ENCODE results near the gene CCDC174. TPM values are rescaled to one million over a fixed set of nuclear protein-coding genes. Genes with fewer than 3 reads are reported as not detected.

The CCDC174 gene
- total and polyA plus RNA-seq, 2 donors (not counting 3 experiments of a cell fraction or from before 2014, with no cell fraction given): 4.7 to 16.6 TPM

DNA sequence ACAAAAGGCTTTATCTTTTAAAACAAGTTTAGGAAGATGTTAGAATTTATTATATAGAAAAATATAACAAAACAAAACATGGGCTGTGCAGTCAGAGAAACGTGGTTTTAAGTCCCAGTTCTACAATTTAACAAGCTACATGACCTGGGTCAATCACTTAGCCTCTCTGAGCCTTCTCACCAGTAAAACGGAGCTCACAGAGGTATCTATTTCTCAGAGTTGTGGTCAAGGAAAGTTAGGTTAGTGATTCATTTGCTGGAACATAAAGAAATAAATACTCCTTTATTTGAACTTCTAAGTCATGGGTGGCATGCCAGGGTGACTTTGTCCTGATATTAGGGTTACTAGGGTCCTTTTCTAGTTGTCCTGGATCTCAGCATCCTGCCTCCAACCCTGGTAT lies 10.8 kb upstream of the CCDC174 start:
- dilution Hi-C loops (cut with MboI; ENCODE audit: extremely low pct_ligation_motif_present, low sequenced_read_pairs): no loop called here
- FAIRE-seq: no peak
- ChIA-PET CTCF (no interaction called here), POLR2A (no interaction called here)
- no peaks in the 10 kb centered on the region for H3K9me1 ChIP-seq (replicated peaks; ENCODE audit: control insufficient read depth, extremely low read depth, insufficient read depth, low read length)
- H3K27ac ChIP-seq (ENCODE audit: insufficient read depth, low read depth, low read length): no peak overlapping the region
- intact Hi-C loops (cut with micrococcal nuclease): no loop called here
- no peaks in the 10 kb centered on the region for H3K79me2 ChIP-seq (ENCODE audit: control insufficient read depth, insufficient read depth, low read length)
- H3K4me2 ChIP-seq (ENCODE audit: insufficient read depth, low read length): no peak overlapping the region
- H4K20me1 ChIP-seq (replicated peaks; ENCODE audit: control insufficient read depth, extremely low read depth, insufficient read depth, low read length): no peaks in the 10 kb centered on the region
- no peak overlapping the region for H3K9ac ChIP-seq (replicated peaks; ENCODE audit: extremely low read depth, insufficient read depth, low read length)
- H2AFZ ChIP-seq (ENCODE audit: low read depth, low read length): no peak overlapping the region
- peaks cover under 1% of the 10 kb centered on the region for H3K4me1 ChIP-seq (ENCODE audit: control insufficient read depth, extremely low read depth, insufficient read depth, low read length)
- no peak overlapping the region for H3K4me3 ChIP-seq (replicated peaks in 1 of 3; ENCODE audit: insufficient read depth in 1 of 3, low read depth in 1 of 3, low read length in 3 of 3)
- TF ChIP-seq GATA2 (IDR thresholded peaks at IDR 0.05; ENCODE audit: insufficient read depth, insufficient read length, low read depth, low read length) (no peak), POLR2A (IDR thresholded peaks at IDR 0.05; ENCODE audit: low read depth, low read length) (no peak), EZH2 (IDR thresholded peaks at IDR 0.05; ENCODE audit: borderline replicate concordance, low read depth, low read length, severe bottlenecking) (no peak), FOS (IDR thresholded peaks at IDR 0.05; ENCODE audit: borderline replicate concordance, insufficient read depth, low read length) (no peak), MYC (IDR thresholded peaks at IDR 0.05; ENCODE audit: low read depth, low read length) (no peak), POLR2AphosphoS5 (IDR thresholded peaks at IDR 0.05; ENCODE audit: insufficient read depth, low read depth, low read length) (no peak), JUN (IDR thresholded peaks at IDR 0.05; ENCODE audit: borderline replicate concordance, insufficient read depth, insufficient read length, low read depth) (no peak)
- TF ChIP-seq, protein P1, sequence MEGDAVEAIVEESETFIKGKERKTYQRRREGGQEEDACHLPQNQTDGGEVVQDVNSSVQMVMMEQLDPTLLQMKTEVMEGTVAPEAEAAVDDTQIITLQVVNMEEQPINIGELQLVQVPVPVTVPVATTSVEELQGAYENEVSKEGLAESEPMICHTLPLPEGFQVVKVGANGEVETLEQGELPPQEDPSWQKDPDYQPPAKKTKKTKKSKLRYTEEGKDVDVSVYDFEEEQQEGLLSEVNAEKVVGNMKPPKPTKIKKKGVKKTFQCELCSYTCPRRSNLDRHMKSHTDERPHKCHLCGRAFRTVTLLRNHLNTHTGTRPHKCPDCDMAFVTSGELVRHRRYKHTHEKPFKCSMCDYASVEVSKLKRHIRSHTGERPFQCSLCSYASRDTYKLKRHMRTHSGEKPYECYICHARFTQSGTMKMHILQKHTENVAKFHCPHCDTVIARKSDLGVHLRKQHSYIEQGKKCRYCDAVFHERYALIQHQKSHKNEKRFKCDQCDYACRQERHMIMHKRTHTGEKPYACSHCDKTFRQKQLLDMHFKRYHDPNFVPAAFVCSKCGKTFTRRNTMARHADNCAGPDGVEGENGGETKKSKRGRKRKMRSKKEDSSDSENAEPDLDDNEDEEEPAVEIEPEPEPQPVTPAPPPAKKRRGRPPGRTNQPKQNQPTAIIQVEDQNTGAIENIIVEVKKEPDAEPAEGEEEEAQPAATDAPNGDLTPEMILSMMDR (IDR thresholded peaks at IDR 0.05; ENCODE audit: extremely low read depth in 1 of 2, insufficient read depth in 1 of 2, low read depth in 1 of 2, low read length in 2 of 2): no peak
- TF ChIP-seq, protein P2, sequence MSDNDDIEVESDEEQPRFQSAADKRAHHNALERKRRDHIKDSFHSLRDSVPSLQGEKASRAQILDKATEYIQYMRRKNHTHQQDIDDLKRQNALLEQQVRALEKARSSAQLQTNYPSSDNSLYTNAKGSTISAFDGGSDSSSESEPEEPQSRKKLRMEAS (IDR thresholded peaks at IDR 0.05; ENCODE audit: insufficient read depth, insufficient read length): no peak
- no peak for DNase-seq (ENCODE audit: low read depth, low spot score)
- no peaks in the 10 kb centered on the region for H3K9me3 ChIP-seq (replicated peaks; ENCODE audit: control insufficient read depth, insufficient read depth, low read length)
- BruUV-seq (replicated peaks): no TSS peak
- H3K36me3 ChIP-seq (ENCODE audit: control insufficient read depth in 2 of 2, extremely low read depth in 1 of 2, insufficient read depth in 2 of 2, low read length in 2 of 2): no peaks in the 10 kb centered on the region
- peaks cover 10 to 14% of the 10 kb centered on the region in 2 experiments for H3K27me3 ChIP-seq (ENCODE audit: control insufficient read depth in 2 of 2, insufficient read depth in 2 of 2, low read length in 2 of 2)

Data from endothelial cell of umbilical vein (primary cell).